Smooth muscle cell of bladder (primary cell): Measurements from ENCODE around the gene ZNF341. TPM values are rescaled to one million over a fixed set of nuclear protein-coding genes. Genes with fewer than 3 reads are reported as not detected.

Experiments
- total RNA-seq: library from RNA; depleted of rRNA; stranded (reverse); fragments of >200 nt; gene quantifications from 2 replicates; pipeline ENCODE4 v1.2.3, GENCODE V29; 2014

ZNF341 gene
- 0.85 and 1.1 TPM in 2 replicates for total RNA-seq

DNA sequence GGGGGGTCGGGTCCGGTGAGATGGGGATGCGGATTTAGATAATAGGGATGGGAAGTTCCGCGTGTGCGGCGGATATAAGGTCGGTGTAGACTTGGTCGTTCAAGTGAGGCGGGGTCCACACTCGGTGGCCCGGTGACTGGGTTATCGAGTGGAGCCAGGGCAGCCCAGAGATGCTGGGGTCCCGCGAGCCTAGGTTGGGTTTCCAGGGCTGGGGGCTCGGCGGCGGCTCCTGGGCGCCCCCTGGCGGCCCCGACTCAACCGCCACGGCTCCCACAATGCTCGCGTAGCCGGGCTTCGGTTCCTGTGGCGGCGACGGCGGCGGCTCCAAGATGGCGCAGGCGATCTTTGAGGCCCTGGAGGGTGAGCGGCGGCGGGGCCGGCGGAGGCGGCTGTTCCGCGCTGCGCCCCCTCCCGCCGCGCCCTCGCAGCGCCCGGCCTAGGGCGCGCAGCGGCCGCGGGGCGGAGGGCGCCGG, at the start of gene ZNF341:
ZNF341 (plus strand) TSS at position 304 of the 473 bp plus-strand sequence; CDS start at position 330, 26 bp downstream.

DNA sequence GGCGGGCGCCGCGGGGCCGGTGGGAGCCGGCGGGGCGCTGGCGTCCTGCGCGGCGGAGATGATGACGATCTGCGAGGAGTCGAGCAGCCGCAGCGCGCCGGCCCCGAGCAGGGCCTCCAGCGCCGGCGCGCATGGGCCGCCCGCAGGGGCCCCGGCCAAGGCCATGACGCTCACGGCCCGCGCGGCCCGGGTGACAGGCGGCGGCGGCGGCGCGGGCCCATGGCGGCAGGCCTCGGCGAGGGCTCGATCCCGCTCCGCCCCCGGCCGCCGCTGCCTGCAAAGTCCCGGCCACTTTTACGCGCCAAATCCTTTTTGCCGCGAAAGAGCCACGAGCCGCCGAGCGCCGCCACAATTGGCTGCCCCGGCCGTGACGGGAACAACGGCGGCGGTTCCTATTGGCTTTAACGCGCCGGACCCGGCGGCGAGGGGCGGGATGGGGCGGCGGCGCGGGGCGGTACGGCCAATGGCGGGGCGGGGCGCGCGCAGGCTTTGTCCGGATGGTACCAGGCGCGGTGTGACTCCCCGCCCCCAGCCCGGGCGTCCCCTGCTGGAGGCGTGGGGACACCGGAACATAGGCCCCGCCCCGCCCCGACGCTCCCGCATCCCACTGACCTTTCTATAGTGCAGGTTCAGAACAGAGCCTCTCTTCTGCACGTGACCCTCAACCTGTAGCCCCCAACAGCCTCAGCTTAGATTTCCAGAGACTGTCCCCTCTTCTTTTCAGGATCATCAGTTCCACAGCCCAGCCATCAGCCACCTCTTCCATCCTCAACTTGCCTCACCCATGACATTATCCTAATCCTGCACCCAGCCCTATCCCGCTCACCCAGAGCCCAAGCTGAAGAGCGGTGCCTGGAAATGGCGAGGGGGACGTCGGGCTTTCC, 45.5 kb upstream of the ZNF341 start, which contains the start of gene E2F1:
E2F1 (minus strand) TSS at position 286 of the 884 bp plus-strand sequence; CDS start at position 165, 121 bp downstream.

GRCh38 chr20:33719989-33720709, 11.6 kb upstream of the ZNF341 start, which contains the start of gene PXMP4:
TSS of gene PXMP4 (minus strand) at chr20:33720310. CDS start at chr20:33720207, 103 bp downstream.

GRCh38 chr20:33810885-33811775, 79.3 kb downstream of the ZNF341 start, which contains the start of gene CHMP4B:
TSS of gene CHMP4B (plus strand) at chr20:33811348. CDS start at chr20:33811469, 121 bp downstream.

Other genes starting within 250 kb of the ZNF341 start
- 3.7 and 5.0 TPM in 2 replicates for gene CBFA2T2, start 241.9 kb upstream of the ZNF341 start, total RNA-seq
- gene C20orf144, start 69.7 kb upstream of the ZNF341 start, total RNA-seq: 0.09 and 0.14 TPM in 2 replicates
- 1.3 and 1.9 TPM in 2 replicates for gene ACTL10, start 65.1 kb upstream of the ZNF341 start, total RNA-seq
- gene NECAB3, start 57.6 kb upstream of the ZNF341 start, total RNA-seq: 24.0 and 33.2 TPM in 2 replicates
- gene E2F1, start 45.6 kb upstream of the ZNF341 start, total RNA-seq: 1.00 and 1.5 TPM in 2 replicates
- gene PXMP4, start 11.7 kb upstream of the ZNF341 start, total RNA-seq: 5.4 and 5.7 TPM in 2 replicates
- gene CHMP4B, start 79.4 kb downstream of the ZNF341 start, total RNA-seq: 28.4 and 51.2 TPM in 2 replicates